SKM-1 treated with dmso at 0.1 percent for 144 hours (cell line): ENCODE data around the gene SMKR1.
"Not testable (repeated sequence)": the region's sequence is repeated elsewhere in the genome, so short reads cannot be mapped to it uniquely, and the experiment has no call there.

Experiments used
- DNase-seq: peaks from one replicate; lab custom pipeline; 2025; ENCODE audit not compliant: unreplicated experiment; lab: John Stamatoyannopoulos, UW

Gene SMKR1

GRCh38 chr7:129501760-129502707, at the start of gene SMKR1:
SMKR1 (plus strand) TSS chr7:129502531; CDS start chr7:129502825, 294 bp downstream.
- peak; percentile 34 for DNase-seq

DNA sequence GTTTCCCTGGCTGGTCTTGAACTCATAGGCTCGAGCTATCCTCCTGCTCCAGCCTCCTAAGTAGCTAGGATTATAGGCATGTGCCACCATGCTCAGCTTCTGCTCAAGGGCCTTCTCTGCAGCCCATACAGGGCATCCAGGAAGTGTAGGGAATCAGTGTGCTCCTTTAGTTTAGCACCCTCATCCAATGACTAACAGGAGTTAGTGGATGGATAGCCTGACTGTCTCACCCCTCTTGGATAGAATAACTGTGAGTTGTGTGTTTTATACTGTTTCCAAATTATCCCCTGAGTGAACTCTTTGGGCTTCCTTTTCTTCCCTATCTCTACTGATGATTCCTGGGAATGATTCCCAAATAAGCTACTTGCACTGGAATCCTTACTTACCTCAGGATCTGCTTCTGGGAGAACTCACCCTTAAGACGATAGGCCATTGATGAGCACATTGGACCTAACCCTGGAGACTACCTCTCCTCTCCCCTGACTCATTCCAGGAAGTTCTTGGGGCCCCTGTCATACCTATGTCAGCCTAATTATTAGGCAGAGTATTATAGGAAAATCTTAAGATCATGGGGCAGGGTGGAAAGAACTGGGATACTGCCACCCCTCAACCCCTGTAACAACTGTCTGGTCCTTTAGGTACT, 49.6 kb upstream of the SMKR1 start:
- DNase-seq: no peak

- no peak for DNase-seq
These were observed 48.7 kb upstream of the SMKR1 start for GRCh38 chr7:129453510-129454248.

GRCh38 chr7:129454249-129454551, 48.1 kb upstream of the SMKR1 start:
- DNase-seq: no peak

DNA sequence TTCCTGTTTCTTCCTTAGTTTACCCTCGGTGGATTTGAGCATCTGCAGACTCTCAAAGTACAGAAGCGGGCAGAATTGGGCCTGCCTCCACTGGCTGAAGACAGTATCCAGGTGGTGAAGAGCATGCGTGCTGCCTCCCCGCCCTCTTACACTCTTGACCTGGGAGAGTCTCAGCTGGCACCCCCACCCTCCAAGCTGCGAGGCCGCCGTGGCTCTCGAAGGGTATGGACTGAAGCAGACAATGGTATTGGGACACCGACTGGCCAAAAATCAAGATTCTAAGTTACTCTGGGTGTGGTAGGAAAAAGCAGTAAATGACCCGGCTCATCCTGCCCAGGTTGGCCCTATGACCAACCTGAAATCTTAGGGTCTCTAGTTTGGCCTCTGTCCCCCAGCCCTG, 45.9 kb upstream of the SMKR1 start:
- no peak for DNase-seq

DNA sequence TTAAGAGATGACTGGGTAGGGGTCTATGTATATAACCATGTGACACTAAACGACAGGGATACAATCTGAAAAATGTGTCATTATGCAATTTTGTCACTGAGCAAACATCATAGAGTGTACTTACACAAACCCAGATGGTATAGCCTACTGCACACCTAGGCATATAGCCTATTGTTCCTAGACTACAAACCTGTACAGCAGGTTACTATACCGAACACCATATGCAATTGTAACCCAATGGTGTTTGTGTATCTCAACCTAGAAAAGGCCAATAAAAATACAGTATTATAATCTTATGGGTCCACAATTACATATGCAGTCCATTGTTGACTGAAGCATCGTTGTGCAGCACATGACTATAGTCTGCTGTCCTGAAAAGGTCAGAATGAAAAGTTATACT, 45.2 kb upstream of the SMKR1 start:
- DNase-seq: no peak

- no peak for DNase-seq
These were observed 44.2 kb upstream of the SMKR1 start for GRCh38 chr7:129458171-129458570.

DNA sequence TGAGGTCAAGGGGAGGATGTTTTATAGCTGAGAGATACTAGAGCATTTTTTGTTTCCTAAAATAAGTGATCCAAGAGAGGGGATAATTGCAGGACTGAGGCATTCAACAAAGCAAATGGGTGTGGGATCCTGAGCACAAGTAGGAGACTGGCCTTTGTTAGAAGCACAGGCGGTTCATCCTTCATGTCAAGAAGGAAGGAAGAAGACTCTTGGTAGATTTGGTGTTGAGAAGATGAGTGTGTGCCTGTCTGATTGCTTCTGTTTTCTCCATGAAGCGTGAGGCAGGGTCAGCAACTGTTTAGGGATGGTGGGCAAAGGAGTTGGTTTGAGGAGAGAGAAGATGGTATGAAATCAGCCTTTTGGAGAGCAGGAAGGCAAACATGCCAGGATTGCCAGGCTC, 40.5 kb upstream of the SMKR1 start:
- DNase-seq: no peak

- peak; percentile 85 for DNase-seq
These were observed 39.9 kb upstream of the SMKR1 start for GRCh38 chr7:129462420-129462819.

GRCh38 chr7:129464194-129464593, 38.1 kb upstream of the SMKR1 start:
- DNase-seq: no peak

- no peak for DNase-seq
These were observed 37.3 kb upstream of the SMKR1 start for GRCh38 chr7:129465080-129465479.

- DNase-seq: no peak
These were observed 35.5 kb upstream of the SMKR1 start for GRCh38 chr7:129466796-129467195.

GRCh38 chr7:129468087-129468486, 34.2 kb upstream of the SMKR1 start:
- no peak for DNase-seq

- DNase-seq: no peak
These were observed 33.8 kb upstream of the SMKR1 start for GRCh38 chr7:129468547-129468946.

DNA sequence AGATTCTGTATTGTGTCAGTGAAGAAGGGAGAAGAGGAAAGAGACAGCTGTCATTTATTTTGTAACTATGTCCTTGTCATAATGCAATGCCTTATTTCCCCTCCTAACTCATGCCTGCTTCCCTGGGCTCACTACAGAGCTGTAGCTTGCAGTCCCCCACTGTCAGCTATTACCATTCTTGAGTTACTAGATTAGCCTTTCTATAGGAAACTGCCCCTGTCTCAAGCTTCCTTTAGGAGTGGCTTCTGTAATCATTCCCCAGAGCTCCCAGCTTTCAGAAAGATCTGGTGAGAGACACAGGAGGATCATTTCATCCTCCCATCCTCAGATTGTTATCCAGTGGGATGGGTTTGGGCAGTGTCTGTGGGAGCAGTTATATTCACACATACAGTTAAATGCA, 32.4 kb upstream of the SMKR1 start:
- DNase-seq: no peak

GRCh38 chr7:129470411-129470810, 31.9 kb upstream of the SMKR1 start:
- DNase-seq: no peak

GRCh38 chr7:129471402-129471827, 30.9 kb upstream of the SMKR1 start:
- no peak for DNase-seq

GRCh38 chr7:129475931-129476330, 26.4 kb upstream of the SMKR1 start:
- not testable (repeated sequence) for DNase-seq

- DNase-seq: not testable (repeated sequence)
These were observed 25.9 kb upstream of the SMKR1 start for GRCh38 chr7:129476398-129476797.

- no peak for DNase-seq
These were observed 22.5 kb upstream of the SMKR1 start for GRCh38 chr7:129479831-129480230.

- DNase-seq: no peak
These were observed 21.5 kb upstream of the SMKR1 start for GRCh38 chr7:129480674-129481363.
